H1 (cell line): ENCODE data around the gene AOC1. TPM values are rescaled to one million over a fixed set of nuclear protein-coding genes. Genes with fewer than 3 reads are reported as not detected.

Experiments
- CTBP2 ChIP-seq: IDR thresholded peaks from 2 replicates; pipeline ENCODE4 v1.7.0; 2011; ENCODE audit warnings: borderline replicate concordance, mild to moderate bottlenecking, moderate library complexity, mixed read lengths, low read length; ENCODE audit not compliant: insufficient read depth, insufficient read length
- polyA plus RNA-seq, 7 experiments: library from polyadenylated mRNA; depleted of rRNA in 3 of 7; stranded (reverse) in 5 of 7; unstranded in 2 of 7; fragments of >200 nt in 5 of 7; fragments of 200-250 nt in 2 of 7; gene quantifications; 1 replicate in 5 of 7; 2 replicates in 1 of 7; 4 replicates in 1 of 7; pipeline versions ENCODE4 v1.2.1 to v1.2.3, GENCODE V29; 2011 to 2013; ENCODE audit warnings: missing spikeins in 2 of 7, mixed read lengths in 2 of 7
- total RNA-seq: library from RNA; stranded (reverse); fragmentation: NEBNext Ultra II Directional; extraction: Animal tissue kit (Norgen Biotek cat#: 25700); gene quantifications from 2 replicates; pipeline ENCODE4 v1.2.1, GENCODE V29; 2021

Gene AOC1
- total and polyA plus RNA-seq, 2 of the 8 experiments (the other 6 are each of a cell fraction or from before 2014, with no cell fraction given) = 0.15 to 0.17 TPM

DNA sequence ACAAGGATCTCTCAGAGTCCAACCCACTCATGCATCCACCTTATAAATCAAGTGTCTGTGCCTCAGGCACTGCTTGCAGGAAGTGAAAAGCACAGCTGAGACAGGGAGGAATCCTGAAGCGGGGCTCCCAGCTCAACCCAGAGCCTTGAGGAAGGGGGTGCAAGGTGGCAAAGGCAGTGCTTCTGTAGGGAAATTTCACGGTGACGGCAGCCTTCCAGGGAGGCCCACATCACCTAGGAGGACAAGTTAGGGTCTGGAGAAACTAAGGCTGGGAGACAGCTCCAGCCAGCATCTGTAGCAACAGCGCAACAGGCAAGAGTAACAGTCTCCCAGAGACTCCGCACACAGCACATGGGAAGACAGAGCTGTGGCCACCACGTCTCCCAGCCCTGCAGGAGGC, 2.7 kb downstream of the AOC1 start (continued):
- no peak for TF ChIP-seq CTBP2
